ENCODE measurements around the gene SPARCL1.

DNA sequence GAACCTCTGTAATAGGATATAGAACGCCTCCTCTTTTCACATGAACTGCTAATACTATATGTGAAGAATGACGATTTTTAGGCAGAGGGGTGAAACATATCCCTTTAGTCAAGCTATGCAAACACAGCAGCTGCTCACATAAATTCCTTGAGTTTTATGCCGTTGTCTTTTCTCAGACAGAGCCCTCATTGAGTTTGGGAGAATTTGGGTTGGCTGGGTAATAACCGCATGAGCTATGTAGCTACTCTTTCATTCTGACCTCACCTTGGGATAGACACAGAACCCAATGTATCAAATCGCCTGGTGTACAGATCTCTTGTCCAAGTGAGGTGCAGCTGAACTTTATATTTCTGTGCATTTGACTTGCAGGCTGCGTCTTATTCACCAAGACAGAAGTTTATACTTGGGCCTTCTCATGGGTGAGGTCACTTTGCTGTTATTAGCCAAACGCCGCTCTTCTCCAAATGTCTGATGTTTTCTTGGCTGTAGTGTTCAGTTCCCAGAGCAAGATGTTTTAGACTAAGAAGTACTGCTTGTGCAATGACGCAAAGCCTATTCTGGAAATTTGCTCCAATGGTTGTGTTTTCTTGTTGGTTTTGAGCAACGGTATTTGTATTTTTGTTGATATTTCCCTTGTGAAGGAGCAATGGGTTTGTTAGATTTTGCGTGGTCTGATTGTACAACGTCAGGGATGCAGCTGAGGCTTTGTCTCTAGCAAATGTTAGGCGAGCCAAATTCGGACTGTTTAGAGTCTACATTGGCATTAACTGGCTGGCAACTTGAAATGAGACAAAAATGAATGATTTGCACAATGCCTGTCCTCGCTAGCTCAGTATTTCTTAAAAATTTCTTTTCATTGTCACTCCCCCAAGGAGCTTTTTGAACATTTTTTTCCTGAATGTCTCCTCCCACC lies 11.2 kb upstream of the SPARCL1 start:
- TF ChIP-seq CREB1 (CRISPR knock-in tag; IDR thresholded peaks at IDR 0.05) (no peak), NFYB (CRISPR knock-in tag; conservative IDR thresholded peaks at IDR 0.05; ENCODE audit: low read depth) (no peak), NR3C1 (CRISPR knock-in tag; conservative IDR thresholded peaks at IDR 0.05; ENCODE audit: low read depth) (no peak)
- TF ChIP-seq, protein P1, sequence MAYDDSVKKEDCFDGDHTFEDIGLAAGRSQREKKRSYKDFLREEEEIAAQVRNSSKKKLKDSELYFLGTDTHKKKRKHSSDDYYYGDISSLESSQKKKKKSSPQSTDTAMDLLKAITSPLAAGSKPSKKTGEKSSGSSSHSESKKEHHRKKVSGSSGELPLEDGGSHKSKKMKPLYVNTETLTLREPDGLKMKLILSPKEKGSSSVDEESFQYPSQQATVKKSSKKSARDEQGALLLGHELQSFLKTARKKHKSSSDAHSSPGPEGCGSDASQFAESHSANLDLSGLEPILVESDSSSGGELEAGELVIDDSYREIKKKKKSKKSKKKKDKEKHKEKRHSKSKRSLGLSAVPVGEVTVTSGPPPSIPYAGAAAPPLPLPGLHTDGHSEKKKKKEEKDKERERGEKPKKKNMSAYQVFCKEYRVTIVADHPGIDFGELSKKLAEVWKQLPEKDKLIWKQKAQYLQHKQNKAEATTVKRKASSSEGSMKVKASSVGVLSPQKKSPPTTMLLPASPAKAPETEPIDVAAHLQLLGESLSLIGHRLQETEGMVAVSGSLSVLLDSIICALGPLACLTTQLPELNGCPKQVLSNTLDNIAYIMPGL (CRISPR knock-in tag; IDR thresholded peaks at IDR 0.05) = no peak
- TF ChIP-seq, protein P2, sequence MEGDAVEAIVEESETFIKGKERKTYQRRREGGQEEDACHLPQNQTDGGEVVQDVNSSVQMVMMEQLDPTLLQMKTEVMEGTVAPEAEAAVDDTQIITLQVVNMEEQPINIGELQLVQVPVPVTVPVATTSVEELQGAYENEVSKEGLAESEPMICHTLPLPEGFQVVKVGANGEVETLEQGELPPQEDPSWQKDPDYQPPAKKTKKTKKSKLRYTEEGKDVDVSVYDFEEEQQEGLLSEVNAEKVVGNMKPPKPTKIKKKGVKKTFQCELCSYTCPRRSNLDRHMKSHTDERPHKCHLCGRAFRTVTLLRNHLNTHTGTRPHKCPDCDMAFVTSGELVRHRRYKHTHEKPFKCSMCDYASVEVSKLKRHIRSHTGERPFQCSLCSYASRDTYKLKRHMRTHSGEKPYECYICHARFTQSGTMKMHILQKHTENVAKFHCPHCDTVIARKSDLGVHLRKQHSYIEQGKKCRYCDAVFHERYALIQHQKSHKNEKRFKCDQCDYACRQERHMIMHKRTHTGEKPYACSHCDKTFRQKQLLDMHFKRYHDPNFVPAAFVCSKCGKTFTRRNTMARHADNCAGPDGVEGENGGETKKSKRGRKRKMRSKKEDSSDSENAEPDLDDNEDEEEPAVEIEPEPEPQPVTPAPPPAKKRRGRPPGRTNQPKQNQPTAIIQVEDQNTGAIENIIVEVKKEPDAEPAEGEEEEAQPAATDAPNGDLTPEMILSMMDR (IDR thresholded peaks at IDR 0.05) = no peak
- TF ChIP-seq, protein P3, sequence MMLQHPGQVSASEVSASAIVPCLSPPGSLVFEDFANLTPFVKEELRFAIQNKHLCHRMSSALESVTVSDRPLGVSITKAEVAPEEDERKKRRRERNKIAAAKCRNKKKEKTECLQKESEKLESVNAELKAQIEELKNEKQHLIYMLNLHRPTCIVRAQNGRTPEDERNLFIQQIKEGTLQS (CRISPR knock-in tag; conservative IDR thresholded peaks at IDR 0.05) = no peak
- TF ChIP-seq, protein P4, sequence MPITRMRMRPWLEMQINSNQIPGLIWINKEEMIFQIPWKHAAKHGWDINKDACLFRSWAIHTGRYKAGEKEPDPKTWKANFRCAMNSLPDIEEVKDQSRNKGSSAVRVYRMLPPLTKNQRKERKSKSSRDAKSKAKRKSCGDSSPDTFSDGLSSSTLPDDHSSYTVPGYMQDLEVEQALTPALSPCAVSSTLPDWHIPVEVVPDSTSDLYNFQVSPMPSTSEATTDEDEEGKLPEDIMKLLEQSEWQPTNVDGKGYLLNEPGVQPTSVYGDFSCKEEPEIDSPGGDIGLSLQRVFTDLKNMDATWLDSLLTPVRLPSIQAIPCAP (CRISPR knock-in tag; IDR thresholded peaks at IDR 0.05) = no peak
